Esophagus squamous epithelium (tissue), 5 donors: ENCODE data around the gene PRDM10. TPM values are rescaled to one million over a fixed set of nuclear protein-coding genes. Genes with fewer than 3 reads are reported as not detected.

Experiments used
- DNase-seq: peaks from one replicate; lab custom pipeline; 2025; lab: John Stamatoyannopoulos, UW
- H3K27ac ChIP-seq, 4 donors: fragments of 200-600 bp; sonication (generic); one replicate each; pipeline ENCODE4 v1.5.1; 2016 to 2019; ENCODE audit warnings: mild to moderate bottlenecking in 1 of 4
- H3K27me3 ChIP-seq, 4 donors: fragments of 200-600 bp; sonication (generic); 1 replicate in 3 of 4; 2 replicates in 1 of 4; pipeline versions ENCODE4 v1.5.1 to v1.6.0; 2017 to 2021; ENCODE audit warnings: antibody characterized with exemption in 1 of 4
- H3K36me3 ChIP-seq, 3 donors: fragments of 200-600 bp; sonication (generic); one replicate each; pipeline ENCODE4 v1.5.1; 2016 to 2019
- H3K4me1 ChIP-seq, 3 donors: fragments of 200-600 bp; sonication (generic); one replicate each; pipeline ENCODE4 v1.5.1; 2017 to 2019
- H3K4me3 ChIP-seq, 4 donors: fragments of 200-600 bp; sonication (generic); 1 replicate in 3 of 4; 2 replicates in 1 of 4; pipeline ENCODE4 v1.5.1; 2016 to 2019; ENCODE audit warnings: mild to moderate bottlenecking in 2 of 4, moderate library complexity in 1 of 4
- H3K9me3 ChIP-seq, 3 donors: fragments of 200-600 bp; sonication (generic); one replicate each; pipeline ENCODE4 v1.5.1; 2016 to 2019
- POLR2A ChIP-seq, 4 donors: fragments of 450-650 bp; IDR thresholded peaks; one replicate each; pipeline ENCODE4 v1.6.1; 2017; ENCODE audit warnings: antibody characterized with exemption in 4 of 4, mild to moderate bottlenecking in 4 of 4, moderate library complexity in 3 of 4
- whole genome bisulfite sequencing, 2 donors: methylation state at CpG; one replicate each; pipeline ENCODE4 v1.1.5; 2018; 5-methylcytosine and 5-hydroxymethylcytosine counted together
- intact Hi-C: fragments of 100-400 bp; cut with DNase I; formaldehyde crosslinking; loops from one replicate; pipeline ENCODE4 v1.15.0; 2022
- total RNA-seq, 4 donors: library from RNA; depleted of rRNA; stranded (reverse); fragments of >200 nt; gene quantifications; one replicate each; pipeline ENCODE4 v1.1.0, GENCODE V29; 2016
- TF ChIP-seq, protein P1 (sequence below), 6 experiments: fragments of 450-650 bp in 4 of 6; fragments of 200-600 bp in 2 of 6; sonication (generic) in 2 of 6; IDR thresholded peaks; one replicate each; pipeline ENCODE4 v1.5.1; 2016 to 2019; ENCODE audit warnings: antibody characterized with exemption in 6 of 6, mild to moderate bottlenecking in 4 of 6, moderate library complexity in 4 of 6
- donor health status: DM: yes; HTN: yes; CAD: no.

Gene PRDM10
- total RNA-seq, 4 donors from 2014 or later: 7.3 to 11.2 (median 7.7) TPM

DNA sequence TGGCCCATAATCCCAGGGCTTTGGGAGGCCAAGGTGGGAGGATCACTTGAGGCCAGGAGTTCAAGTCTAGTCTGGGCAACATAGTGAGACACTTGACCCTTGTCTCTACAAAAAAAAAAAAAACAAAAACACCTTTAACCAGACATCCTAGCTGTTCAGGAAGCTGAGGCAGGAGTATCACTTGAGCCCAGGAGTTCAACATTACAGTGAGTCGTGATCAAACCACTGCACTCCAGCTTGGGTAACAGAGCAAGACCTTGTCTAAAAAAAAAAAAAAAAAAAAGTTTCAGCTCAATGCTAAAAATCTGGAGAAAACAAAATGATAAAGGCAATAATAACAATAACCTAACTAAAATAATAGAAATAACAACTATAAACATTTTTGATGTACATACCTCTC, 44.5 kb upstream of the PRDM10 start:
- no peaks in the 10 kb centered on the region for H3K36me3 ChIP-seq
- no peaks in the 10 kb centered on the region for H3K9me3 ChIP-seq
- TF ChIP-seq POLR2A (IDR thresholded peaks at IDR 0.05): no peak
- TF ChIP-seq, protein P1, sequence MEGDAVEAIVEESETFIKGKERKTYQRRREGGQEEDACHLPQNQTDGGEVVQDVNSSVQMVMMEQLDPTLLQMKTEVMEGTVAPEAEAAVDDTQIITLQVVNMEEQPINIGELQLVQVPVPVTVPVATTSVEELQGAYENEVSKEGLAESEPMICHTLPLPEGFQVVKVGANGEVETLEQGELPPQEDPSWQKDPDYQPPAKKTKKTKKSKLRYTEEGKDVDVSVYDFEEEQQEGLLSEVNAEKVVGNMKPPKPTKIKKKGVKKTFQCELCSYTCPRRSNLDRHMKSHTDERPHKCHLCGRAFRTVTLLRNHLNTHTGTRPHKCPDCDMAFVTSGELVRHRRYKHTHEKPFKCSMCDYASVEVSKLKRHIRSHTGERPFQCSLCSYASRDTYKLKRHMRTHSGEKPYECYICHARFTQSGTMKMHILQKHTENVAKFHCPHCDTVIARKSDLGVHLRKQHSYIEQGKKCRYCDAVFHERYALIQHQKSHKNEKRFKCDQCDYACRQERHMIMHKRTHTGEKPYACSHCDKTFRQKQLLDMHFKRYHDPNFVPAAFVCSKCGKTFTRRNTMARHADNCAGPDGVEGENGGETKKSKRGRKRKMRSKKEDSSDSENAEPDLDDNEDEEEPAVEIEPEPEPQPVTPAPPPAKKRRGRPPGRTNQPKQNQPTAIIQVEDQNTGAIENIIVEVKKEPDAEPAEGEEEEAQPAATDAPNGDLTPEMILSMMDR (IDR thresholded peaks at IDR 0.05): no peak
- no peaks in the 10 kb centered on the region for H3K27me3 ChIP-seq
- no peak overlapping the region for H3K27ac ChIP-seq
- no peak overlapping the region for H3K4me3 ChIP-seq
- WGBS, 2 donors: 62 to 81% methylated on average over 1 of the region's 1 CpG
- H3K4me1 ChIP-seq: peaks cover 3 to 30% (median 6%) of the 10 kb centered on the region in 3 donors
- DNase-seq: no peak
- intact Hi-C loops: no loop called here

DNA sequence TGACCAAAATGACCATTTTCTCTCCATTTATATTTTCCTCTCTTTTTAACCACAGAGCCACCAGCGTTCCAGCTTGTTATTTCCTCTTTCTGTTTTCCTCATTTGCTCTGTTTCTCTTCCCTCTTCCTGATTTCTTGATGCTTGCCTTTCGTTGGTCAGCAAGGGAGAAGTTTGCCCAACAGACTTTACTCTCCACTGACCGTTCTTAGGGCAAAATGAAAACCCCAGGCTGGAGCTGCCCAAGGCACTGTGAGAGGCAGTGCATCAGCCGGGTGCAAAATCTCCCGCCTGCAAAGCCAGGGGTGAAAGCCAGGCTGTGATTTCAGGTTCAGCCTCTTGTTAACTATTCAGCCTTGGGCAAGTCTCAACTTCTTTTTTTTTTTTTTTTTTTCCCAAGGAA, 40.9 kb upstream of the PRDM10 start:
- Histone ChIP-seq H3K4me3 (no peak overlapping the region), H3K27ac (peak overlapping the region in 1 of 4 donors; percentile 6), H3K4me1 (peaks cover 0 to 9% (median 3%) of the 10 kb centered on the region in 3 donors), H3K9me3 (no peaks in the 10 kb centered on the region), H3K27me3 (no peaks in the 10 kb centered on the region), H3K36me3 (no peaks in the 10 kb centered on the region)
- intact Hi-C loops: no loop called here
- WGBS, 2 donors: 20 to 42% methylated on average over 5 of the region's 5 CpGs
- TF ChIP-seq POLR2A (IDR thresholded peaks at IDR 0.05): no peak
- TF ChIP-seq, protein P1 (IDR thresholded peaks at IDR 0.05): peak in 1 of 6 experiments; percentile 15
- DNase-seq: no peak

DNA sequence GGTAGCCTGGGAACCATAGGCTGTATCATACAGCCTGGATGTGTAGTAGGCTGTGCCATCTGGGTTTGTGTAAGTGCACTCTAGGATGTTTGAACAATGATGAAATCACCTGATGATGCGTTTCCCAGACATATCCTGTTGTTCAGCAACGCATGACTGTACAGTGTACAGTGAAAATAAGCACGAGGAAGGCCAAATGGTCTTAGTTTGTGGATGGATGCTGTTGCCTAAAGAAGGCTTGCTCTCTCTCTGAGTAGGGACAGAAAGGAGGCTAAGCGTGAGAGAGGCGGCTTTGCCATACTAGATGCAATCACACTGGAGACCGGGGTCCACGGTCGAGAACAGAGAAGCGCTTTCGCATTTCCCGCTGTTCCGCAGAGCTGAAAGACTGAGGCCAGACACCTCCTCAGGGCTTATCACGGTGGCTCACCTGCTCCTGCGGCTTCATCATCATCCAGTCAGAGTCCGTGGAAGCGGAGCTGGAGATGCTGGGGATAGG, 39.5 kb upstream of the PRDM10 start:
- H3K4me1 ChIP-seq: peaks cover 0 to 21% (median 3%) of the 10 kb centered on the region in 3 donors
- no peak overlapping the region for H3K27ac ChIP-seq
- no peaks in the 10 kb centered on the region for H3K9me3 ChIP-seq
- WGBS, 2 donors: 64 to 65% methylated on average over 12 to 13 of the region's 16 CpGs
- H3K4me3 ChIP-seq: no peak overlapping the region
- DNase-seq: no peak
- no peaks in the 10 kb centered on the region for H3K36me3 ChIP-seq
- intact Hi-C loops: no loop called here
- no peaks in the 10 kb centered on the region for H3K27me3 ChIP-seq
- TF ChIP-seq, protein P1 (IDR thresholded peaks at IDR 0.05): no peak

DNA sequence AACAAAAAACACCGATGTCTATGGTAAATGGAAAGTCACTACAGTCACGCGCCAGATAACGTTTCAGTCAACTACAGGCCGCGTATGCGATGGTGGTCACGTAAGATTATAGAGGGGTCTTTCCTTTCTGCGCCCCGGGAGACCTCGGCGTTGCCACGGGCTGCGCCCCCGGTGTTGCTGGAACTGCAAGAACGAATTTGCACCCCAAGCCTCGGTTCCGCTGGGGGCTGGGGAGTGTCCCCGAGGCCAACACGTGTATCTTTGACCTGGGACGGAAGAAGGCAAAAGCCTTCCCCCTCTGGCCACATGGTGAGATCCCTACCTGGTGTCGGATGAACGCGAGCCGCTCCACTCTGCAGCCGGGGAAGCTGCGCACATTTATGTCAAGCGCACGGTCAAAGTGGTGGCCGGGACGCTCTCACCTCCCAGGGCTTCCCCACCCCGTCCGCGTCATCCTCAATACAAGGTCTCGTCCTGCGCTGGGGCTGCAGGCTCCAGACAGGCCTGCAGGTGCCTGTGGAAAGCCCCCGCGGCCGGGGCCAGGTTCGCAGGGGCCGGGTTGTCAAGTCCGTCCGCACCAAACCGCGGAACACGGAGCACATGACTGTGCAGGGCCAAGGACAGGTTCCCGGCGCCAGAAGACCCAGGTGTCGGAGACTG, 37.8 kb upstream of the PRDM10 start:
- Histone ChIP-seq H3K27me3 (no peaks in the 10 kb centered on the region), H3K36me3 (no peaks in the 10 kb centered on the region), H3K9me3 (no peaks in the 10 kb centered on the region), H3K27ac (no peak overlapping the region), H3K4me1 (peaks cover 0 to 22% (median 3%) of the 10 kb centered on the region in 3 donors), H3K4me3 (no peak overlapping the region)
- TF ChIP-seq, protein P1 (IDR thresholded peaks at IDR 0.05): no peak
- TF ChIP-seq POLR2A (IDR thresholded peaks at IDR 0.05): no peak
- intact Hi-C loops: no loop called here
- no peak for DNase-seq
- 93 to 96% methylated on average over 27 to 32 of the region's 49 CpGs for WGBS, 2 donors

DNA sequence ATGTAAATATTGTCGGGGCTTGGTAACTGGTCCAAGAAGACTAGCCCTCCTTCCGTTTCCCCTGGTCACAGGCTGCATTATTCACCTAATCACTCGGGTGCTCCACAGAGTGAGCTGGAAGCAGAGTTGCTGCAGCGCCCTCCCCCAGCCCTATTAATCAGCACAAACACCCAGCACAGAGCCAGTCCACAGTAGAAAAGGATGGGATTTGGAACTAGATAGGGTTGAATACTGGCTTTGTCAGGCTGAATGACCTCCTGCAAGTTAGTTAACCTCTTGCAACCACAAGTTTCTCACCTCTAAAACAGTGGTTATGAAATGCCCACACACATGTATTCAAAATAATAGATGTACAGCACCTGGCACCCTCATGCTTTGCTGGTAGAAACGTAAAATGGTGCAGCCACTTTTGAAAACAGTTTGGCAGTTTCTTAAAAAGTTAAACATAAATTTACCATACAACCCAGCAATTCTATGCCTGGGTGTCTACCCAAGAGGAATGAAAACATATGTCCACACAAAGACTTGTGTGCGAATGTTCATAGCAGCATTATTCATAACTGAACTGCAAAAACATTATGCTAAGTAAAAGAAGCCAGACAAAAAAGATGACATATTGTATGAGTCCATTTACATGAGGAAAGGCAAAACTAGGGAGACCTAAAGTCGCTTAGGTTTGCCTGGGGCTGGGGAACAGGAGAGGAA, 35.4 kb upstream of the PRDM10 start:
- Histone ChIP-seq H3K36me3 (no peaks in the 10 kb centered on the region), H3K27me3 (no peaks in the 10 kb centered on the region), H3K4me3 (no peak overlapping the region), H3K4me1 (peaks cover 0 to 15% (median 0%) of the 10 kb centered on the region in 3 donors), H3K27ac (no peak overlapping the region), H3K9me3 (no peaks in the 10 kb centered on the region)
- TF ChIP-seq, protein P1 (IDR thresholded peaks at IDR 0.05): no peak
- TF ChIP-seq POLR2A (IDR thresholded peaks at IDR 0.05): no peak
- intact Hi-C loops: no loop called here
- WGBS, 2 donors: 39 to 53% methylated on average over 7 of the region's 7 CpGs
- DNase-seq: no peak
